GM21529 (cell line): ENCODE results near the gene FBLIM1.

ENCODE experiments used
- ATAC-seq: cut with Tn5 transposase; IDR thresholded peaks from one replicate; pipeline ENCODE4 v1.9.1; 2021; ENCODE audit not compliant: unreplicated experiment

Gene FBLIM1

GRCh38 chr1:15747378-15747777 lies 11.2 kb upstream of the FBLIM1 start:
- no peak for ATAC-seq

DNA sequence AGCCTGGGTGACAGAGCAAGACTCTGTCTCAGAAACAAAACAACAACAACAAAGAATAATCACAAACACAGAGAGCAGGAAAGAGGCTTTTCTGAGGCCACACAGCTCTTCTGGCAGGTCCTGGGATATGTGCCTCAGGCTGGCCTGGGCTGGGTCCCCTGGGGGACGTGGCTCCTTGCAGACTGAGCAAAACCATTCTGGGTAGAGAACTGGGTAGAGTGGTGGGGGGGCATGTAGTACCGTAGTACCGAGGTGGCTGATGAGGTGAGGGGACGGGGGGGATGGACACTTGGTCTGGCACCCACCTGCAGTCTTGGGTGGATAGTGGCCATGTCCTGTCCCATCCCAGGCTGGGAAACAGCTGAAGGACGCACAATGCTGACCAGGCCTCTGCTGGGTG lies 10.3 kb upstream of the FBLIM1 start:
- ATAC-seq: no peak

GRCh38 chr1:15748690-15749398 lies 9.8 kb upstream of the FBLIM1 start:
- ATAC-seq: no peak

GRCh38 chr1:15749399-15750291 lies 8.9 kb upstream of the FBLIM1 start:
- no peak for ATAC-seq

DNA sequence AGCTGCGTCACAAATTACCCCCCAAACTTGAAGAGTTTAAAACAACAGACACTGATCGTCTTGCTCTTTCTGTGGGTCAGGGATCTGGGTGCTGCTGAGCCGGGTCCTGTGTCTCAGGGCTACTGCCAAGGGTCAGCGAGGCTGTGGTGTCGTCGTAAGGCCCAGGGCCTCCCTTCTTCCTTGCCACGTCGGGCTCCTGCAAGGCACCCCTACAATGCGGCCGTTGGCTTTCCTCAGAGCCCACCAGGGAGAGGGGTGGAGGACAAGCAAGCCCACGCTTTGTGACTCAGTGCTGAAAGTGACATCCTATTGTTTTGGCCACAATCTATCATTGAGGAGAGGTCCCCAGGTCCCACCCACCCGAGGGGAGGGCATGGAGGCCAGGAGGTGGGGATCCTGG lies 7.7 kb upstream of the FBLIM1 start:
- ATAC-seq: no peak

- no peak for ATAC-seq
These were observed 6.9 kb upstream of the FBLIM1 start for GRCh38 chr1:15751717-15752116.

DNA sequence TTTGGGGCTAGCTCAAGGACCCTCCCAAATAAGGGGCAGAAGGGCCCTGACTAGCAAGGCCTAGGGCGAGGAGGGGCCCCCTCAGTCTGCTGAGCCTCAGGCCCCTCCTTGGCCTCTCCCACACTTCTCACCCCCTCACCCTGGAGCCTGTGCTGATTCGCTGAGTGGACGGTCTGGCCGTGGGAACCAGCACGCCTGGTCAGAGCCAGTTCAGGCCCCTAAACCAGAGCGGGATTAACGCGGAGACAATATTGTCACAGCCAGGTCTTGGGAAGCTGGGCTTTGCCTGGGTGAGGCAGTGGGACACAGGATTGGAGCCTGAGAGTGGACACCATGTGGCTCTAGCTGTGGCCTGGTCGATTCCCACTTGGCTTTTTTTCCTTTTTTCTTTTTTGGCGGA lies 4.8 kb upstream of the FBLIM1 start:
- no peak for ATAC-seq

DNA sequence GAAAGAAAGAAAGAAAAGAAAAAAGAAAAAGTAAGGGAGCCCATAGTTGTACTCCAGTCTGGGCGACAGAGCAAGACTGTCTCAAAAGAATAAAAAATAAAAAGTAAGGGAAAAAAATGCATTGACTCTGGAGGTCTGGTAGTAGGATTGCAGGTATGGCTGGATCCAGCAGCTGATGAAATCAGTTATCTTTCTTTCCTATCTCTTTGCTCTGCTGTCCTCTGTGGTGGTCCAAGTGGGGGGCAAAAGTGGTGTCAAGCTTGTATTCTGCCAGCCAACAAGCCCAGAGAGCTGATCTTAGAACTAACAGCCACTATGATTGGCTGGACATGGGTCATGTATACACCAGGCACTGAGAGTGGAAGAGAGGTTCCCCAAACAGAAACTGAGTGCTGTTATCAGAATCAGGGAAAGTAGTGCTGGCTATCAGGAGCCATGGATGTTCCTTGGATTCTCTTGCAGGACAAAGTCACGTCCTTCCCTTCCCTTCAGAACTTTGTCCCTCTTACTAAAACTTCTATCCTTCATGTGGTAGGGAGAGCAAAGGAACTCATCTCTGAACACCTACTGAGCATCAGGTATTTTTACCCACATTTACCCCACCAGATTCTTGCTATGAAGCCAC lies 3.5 kb upstream of the FBLIM1 start:
- no peak for ATAC-seq

DNA sequence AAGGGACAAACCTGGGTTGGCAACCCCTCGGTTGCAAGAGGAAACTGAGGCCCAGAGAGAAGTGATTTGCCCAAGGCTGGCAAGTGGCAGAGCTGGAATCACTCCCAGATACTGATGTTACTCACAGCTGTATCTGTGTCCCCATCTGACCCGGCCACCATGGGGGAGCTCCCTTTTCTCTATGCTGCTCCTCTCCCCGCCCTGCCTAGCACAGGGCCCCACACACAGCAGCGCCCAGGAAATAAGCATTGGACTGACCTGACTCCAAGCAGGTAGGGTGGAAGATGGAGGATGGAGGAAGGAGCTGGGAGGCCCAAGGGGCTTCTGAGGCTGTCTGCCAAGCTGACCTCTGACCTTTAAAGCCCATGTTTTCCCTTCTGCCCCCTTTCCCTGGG lies 3.0 kb upstream of the FBLIM1 start:
- no peak for ATAC-seq

- no peak for ATAC-seq
These were observed 2.2 kb upstream of the FBLIM1 start for GRCh38 chr1:15756143-15757015.

DNA sequence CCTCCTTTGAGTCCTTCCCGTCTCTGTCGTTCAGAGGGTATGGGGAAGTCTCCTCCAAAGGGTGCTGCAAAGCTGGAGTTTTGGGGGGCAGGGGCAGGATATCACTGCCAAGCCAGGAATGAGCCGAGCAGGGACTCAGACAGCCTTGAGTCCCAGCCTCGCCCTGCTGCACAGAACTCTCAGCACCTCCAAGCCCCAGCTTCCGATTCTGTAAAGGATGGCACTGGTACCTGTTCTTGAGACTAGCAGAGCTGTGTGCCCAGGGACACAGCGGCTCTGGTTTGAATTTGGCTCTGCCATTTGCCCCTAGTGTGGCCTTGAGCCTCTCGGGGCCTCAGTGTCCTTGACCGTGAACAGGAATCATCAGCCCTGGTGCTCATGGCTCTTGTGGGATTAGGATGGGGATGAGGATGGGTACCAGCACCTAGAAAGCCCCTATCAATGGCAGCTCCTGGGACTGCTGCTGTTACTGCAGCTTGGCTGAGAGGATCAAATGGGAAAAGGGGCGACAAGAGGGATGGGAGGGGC lies 1.5 kb upstream of the FBLIM1 start:
- ATAC-seq: no peak

GRCh38 chr1:15757575-15758342 lies 836 bp upstream of the FBLIM1 start:
- ATAC-seq: no peak

- no peak for ATAC-seq
These were observed 512 bp downstream of the FBLIM1 start for GRCh38 chr1:15758953-15759661.

DNA sequence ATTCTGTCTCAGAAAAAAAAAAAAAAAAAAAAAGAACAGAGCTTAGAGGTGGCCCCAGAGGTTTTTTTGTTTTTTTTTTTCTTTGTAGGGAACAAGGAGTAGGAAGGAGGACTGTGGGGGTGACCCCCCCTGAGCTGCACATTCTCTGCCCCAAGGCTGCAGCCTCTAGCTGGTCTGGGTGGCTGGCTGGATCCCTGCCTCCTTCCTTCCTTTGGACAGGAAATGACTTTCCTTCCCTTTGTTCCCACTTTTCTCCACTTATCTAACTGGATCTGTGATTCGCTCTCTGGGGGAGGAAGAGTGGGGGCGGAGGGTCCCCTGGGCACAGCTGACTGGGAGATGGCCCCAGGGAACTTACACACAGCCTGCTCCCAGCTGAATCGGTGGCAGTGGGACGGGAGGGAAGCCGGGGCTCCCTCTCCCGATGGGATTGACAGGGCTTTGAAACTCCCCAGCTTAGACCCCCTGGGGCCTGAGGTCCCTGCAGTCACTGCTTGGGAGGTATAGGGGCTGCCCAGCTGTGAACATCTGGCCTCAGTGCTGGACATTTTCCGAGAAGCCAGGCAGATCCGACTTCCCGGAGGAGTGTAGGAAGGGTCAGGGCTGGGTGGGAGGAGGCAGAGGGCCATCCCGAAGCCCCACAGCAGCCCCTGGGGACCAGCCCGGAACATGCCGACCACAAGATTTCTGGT lies 2.1 kb downstream of the FBLIM1 start:
- ATAC-seq: no peak

- no peak for ATAC-seq
These were observed 3.0 kb downstream of the FBLIM1 start for GRCh38 chr1:15761366-15762128.

GRCh38 chr1:15762546-15762945 lies 4.0 kb downstream of the FBLIM1 start:
- no peak for ATAC-seq

DNA sequence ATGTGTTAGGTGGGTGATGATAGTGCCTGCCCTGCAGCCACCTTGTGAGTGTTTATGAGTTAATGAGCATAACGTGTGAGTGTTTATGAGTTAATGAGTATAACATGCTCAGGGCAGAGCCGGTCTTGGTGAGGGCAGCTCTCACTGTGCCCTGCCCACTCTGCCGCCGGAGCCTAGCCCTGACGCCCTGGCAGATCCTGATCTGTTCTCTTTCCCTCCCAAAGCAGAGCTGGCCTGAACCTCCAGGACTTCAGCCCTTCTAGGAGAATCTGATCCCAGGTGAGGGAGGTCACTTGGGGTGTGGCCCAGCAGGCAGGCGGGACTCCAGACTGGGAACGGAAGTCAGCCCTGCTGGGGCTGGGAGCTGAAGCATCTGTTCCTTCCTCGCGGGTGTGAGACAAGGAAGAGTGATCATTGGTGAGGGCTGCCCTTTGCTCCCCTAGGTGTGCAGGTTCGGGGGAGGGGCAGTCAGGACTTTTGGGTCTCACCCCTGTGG lies 5.7 kb downstream of the FBLIM1 start:
- no peak for ATAC-seq

DNA sequence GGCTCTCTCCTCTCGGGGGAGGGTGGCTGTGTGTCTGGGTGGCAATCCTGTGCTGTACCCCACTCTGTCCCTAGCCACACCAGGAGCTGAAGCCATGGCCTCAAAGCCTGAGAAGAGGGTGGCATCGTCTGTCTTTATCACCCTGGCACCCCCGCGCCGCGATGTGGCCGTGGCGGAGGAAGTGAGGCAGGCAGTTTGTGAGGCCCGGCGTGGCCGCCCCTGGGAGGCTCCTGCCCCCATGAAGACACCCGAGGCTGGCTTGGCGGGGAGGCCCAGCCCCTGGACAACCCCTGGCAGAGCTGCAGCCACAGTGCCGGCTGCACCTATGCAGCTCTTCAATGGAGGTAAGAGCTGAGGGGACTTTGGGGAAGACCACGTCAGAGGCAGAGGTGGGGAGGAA lies 6.3 kb downstream of the FBLIM1 start:
- ATAC-seq: no peak
